ENCODE measurements around the gene RRN3.
"Not testable (repeated sequence)": the region's sequence is repeated elsewhere in the genome, so short reads cannot be mapped to it uniquely, and the experiment has no call there.

The RRN3 gene

GRCh38 chr16:15096583-15096972, 2.5 kb upstream of the RRN3 start:
- DNase-seq = not testable (repeated sequence)

DNA sequence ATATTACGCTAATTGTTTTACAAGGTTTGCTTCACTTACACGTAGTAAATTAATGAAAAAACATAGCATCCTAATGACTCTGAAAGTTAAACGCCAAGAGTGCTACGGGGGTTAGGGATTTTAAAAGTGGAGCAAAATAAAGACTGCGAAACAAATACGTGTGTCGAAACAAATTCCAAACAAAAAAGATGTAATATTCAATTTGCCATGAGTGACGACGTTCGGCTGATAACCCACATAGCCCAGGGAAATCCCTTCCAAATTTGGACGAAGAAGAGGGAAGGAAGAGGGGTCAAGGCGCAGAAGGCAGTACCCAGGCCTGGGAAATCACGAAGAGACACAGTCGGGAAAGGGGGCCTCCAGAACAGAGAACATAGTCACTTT, 509 bp downstream of the RRN3 start:
- not testable (repeated sequence) for DNase-seq

- not testable (repeated sequence) for DNase-seq
Observed at GRCh38 chr16:15090663-15091269, 3.3 kb downstream of the RRN3 start.

- DNase-seq = not testable (repeated sequence)
Observed at GRCh38 chr16:15082788-15083187, 11.3 kb downstream of the RRN3 start.

DNA sequence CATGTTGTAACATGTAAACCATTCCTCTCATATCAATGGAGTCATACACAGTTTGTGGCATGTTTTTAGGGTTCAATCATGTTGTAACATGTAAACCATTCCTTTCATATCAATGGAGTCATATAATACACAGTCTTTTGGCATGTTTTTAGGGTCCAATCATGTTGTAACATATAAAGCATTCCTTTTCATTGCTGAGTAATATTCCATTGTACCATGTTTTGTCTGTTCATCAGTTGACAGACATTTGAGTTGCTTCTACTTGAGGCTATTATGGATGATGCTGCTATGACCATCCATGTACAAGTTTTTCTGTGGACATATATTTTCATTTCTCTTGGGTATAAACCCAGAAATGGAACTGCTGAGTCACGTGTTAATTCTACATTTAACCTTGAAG, 13.2 kb downstream of the RRN3 start:
- not testable (repeated sequence) for DNase-seq

DNA sequence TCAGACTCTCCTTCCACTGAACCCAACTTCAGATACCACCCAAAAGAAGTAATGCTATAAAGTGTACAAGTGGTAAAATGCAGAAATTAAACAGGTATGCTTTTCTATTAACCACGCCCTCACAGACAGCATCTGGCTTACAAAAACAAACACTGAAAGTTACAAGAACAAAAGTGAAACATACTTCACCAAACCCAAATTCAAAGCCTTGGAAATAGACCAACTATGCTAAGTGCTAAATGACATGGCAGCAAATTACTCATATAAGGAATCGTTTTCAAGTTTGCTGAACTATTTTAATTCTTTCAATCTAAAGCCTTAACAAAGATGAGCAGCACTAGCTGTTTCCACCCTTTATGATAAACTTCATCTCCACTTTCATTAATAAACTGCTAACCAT, 17.9 kb downstream of the RRN3 start:
- not testable (repeated sequence) for DNase-seq

- DNase-seq = no peak
Observed at GRCh38 chr16:15073101-15073500, 21.0 kb downstream of the RRN3 start.

DNA sequence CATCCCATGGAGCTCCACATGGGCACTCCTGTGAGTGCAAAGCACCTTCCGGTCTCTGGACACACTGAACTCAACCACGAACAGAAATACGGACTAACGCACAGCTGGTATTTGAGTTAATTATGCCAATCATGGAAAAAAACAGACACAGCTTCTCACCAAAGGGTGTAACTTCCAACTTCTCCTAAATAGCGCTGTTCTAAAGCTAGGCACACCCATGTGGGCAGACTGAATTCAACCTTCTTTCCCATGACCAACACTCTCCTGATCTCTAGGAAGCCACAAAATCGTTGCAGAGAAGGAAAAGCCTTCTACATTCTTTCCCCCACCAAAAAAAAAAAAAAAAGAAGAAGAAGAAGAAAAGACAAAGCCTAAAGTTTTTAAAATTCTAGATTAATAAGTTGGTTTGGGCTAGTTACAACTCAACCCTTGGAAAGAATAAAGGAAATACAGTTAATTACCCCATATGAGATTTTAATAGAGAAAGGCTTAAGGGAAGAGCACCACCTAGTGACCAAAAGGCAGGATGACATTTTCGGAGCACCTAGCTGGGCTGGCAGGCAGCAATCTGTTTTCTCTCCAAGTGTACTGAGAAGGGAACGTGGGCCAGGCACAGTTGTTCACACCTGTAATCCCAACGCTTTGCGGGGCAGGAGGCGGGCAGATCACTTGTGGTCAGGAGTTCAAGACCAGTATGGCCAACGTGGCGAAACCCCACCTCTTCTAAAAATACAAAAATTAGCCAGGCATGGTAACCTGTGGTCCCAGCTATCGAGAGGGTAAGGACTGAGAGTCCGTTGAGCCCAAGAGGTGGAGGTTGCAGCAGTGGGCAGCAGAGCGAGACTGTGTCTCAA, 21.9 kb downstream of the RRN3 start:
- DNase-seq = not testable (repeated sequence)

DNA sequence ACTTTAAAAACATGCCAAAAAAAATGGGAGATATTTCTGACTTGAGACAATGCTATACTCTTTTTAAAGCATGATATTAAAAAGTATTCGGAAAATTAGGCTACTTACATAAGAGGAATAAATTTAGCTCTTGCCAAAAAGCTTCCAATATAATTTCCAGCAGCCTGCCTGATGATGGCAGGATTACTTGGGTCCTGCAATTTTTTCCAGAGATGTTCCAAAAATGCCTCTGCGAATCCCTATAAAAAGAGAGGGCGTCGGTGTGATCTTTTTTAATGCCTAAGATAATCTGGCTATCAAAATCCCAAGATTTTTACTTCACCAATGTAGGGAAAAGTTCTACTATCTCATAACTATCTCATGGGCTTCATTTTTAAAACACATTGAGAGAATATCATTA, 23.1 kb downstream of the RRN3 start:
- DNase-seq = not testable (repeated sequence)

GRCh38 chr16:15066690-15067089, 27.4 kb downstream of the RRN3 start:
- DNase-seq = not testable (repeated sequence)

- not testable (repeated sequence) for DNase-seq
Observed at GRCh38 chr16:15065961-15066360, 28.1 kb downstream of the RRN3 start.

GRCh38 chr16:15062085-15062810, 31.8 kb downstream of the RRN3 start:
- not testable (repeated sequence) for DNase-seq

- DNase-seq = no peak
Observed at GRCh38 chr16:15059324-15059723, 34.7 kb downstream of the RRN3 start.

DNA sequence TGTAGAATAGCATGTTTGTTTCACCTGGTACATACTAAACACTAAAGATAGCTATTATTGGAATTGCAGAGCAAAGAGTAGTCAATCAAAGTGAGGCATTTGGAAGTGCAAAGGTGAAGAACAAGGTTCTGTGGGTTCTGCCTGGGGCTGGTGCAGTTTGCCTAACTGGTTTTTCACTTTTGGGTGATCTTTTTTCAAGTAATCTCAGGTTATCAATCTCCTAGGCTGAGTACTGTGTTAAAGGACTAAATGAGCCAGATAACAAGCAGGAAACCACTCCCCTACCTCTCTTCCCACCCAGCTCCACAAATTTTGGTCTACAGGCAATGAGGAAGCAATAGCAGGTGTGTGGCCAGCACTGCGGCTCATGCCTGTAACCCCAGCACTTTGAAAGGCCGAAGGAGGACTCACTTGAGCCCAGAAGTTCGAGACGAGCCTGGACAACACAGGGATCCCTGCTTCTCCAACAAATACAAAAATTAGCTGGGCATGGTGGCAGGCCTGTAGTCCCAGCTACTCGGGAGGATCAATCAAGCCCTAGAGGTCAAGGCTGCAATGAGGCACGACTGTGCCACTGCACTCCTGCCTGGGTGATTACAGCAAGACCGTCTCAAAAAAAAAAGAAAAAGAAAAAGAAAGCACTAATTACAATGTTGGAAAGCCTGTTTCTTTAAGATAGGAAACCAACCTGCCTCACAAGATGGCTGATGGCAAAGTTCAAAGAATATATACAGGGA, 36.2 kb downstream of the RRN3 start:
- DNase-seq = no peak

DNA sequence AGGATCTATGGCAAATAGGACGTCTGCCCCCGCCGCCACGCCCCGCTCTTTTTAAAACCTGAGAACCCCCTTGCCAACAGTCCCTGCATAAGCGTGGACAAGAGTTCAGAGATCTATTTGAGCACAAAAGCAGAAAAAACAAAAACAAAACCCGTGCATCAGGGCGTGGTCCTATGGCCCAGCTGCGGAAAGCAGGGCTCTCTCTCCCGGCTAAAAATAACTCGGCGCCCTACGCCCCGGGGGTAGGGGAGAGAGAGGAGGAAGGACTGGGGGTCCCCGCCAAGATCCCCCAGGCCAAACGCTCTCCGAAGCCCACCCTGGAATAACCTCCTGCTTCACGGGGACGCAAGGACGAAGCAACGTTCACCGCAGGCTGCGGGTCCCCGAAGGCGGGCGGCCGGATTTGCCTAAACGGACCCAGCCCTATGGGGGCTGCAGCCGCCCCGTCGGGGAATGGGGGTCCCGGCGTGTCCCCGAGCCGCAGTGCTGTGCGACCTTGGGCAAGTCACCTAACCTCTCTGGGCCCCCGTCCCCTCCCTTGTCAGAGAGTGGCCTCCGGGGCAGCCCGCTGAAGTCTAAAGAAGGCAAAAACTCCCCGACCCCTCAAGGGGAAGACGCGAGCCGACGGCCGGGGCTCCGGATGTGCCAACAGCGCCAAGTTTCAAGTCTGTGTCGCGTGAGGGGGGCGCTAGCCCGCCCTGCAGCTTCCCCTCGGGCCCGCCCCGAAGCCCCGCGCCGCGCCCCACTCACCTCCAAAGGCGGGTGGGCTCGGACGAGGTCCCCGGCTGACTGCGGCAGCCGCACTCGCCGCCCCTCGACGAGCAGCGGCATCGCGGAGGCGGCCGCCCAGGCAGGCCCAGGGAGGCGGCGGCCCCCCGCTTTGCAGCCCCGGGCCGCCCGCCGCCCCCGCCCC, 38.7 kb downstream of the RRN3 start:
- DNase-seq = no peak

DNA sequence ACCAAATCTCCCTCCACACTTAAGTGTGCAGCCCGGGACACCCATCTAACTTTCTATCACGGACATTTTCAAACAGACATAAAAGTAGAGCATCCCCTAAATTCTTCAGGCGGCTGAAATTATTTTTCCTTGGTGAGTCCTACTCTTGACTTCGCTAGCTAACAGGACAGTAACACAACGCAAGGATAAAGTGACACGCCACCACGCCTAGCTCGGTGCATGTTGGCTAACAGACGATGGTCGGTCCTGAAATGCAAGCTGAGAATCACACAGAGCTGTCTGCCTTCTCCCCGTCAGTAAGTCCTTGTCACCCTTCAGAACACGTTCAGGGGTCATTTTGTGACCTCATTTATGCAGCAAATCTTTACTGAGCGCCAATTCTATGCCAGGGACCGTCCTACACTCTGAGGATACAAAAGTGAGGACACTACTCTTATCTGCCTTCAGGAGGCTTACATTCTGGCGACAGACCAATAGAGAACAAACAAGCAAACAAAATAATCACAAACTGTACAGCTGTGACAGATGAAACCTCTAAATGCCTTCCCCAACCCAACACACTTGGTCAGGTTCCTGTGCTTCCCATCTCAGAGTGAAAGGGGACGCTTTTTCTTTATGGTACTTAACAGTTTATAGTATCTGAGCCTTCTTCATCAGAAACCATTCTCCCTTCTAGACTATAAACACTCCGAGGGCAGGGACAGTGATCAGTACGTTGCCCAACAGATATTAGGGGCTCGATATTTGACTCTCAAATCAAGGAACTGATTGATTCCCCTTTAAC, 39.5 kb downstream of the RRN3 start:
- DNase-seq = no peak

DNA sequence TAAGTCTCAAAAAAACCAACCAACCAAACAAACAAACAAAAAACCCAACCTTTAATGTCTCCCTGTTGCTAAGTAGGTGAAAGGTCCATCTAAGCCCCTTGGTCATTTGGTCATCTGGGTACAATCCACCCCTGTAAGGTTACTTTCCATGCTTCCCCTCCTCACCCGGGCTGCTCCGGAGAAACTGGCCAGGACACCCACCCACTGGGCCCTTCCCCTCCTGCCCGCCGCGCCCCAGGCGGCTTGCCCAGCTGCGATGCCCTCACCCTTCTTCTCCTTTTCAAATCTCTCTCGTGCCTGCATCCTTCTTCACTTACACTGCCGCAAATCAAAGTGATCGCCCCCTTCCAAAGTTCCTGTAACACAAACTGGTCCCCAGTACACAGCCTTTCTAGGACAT, 40.2 kb downstream of the RRN3 start:
- DNase-seq = no peak

- no peak for DNase-seq
Observed at GRCh38 chr16:15052747-15053476, 41.2 kb downstream of the RRN3 start.

DNA sequence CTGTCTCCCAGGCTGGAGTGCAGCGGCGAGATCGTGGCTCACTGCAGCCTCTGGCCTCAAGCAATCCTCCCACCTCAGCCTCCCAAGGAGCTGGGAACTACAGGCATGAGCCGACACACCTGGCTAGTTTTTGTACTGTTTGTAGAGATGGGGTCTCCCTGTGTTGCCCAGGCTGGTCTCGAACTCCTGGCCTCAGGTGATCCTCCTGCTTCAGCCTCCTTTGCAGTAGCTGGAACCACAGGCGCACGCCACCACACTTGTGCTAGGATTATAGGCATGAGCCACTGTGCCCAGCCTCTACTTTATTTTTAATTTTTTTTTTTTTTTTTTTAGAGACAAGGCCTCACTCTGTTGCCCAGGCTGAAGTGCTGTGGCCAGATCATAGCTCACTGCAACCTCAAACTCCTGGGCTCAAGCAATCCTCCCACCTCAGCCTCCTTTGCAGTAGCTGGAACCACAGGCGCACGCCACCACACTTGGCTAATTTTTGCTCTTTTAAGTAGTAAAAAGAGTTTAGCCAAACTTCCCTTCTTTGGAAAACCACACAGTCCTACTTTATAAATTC, 42.6 kb downstream of the RRN3 start:
- no peak for DNase-seq

- not testable (repeated sequence) for DNase-seq
Observed at GRCh38 chr16:15050440-15050839, 43.6 kb downstream of the RRN3 start.
